ENCODE data around the gene IRAK3. TPM values are rescaled to one million over a fixed set of nuclear protein-coding genes. Genes with fewer than 3 reads are reported as not detected.
A peak's percentile ranks its signal among the peaks of the same experiment; 100 is the strongest.
"Not testable (repeated sequence)": the region's sequence is repeated elsewhere in the genome, so short reads cannot be mapped to it uniquely, and the experiment has no call there.

IRAK3 gene
- total RNA-seq, 2 experiments from 2014 or later: 0.32 to 0.38 TPM

- H3K4me1 Mint-ChIP-seq (ENCODE audit: low read depth); intact Hi-C loops (cut with micrococcal nuclease); H3K36me3 Mint-ChIP-seq (ENCODE audit: low read depth); H3K4me3 Mint-ChIP-seq; H3K9me3 Mint-ChIP-seq; DNase-seq; CTCF ChIA-PET; H3K27ac Mint-ChIP-seq; H3K27me3 Mint-ChIP-seq (ENCODE audit: low read depth): not testable (repeated sequence)
These were observed 14.4 kb upstream of the IRAK3 start for GRCh38 chr12:66174391-66175325.

GRCh38 chr12:66176105-66176900 is 12.7 kb upstream of the IRAK3 start:
- no peak for DNase-seq
- CTCF ChIA-PET: interaction anchor here (0.9 kb wide), 1 partner anchor 10 kb away, joined by 3 read pairs; no protein-coding TSS in a partner anchor
- Mint-ChIP-seq H3K36me3 (ENCODE audit: low read depth) (no peaks in the 10 kb centered on the region), H3K27me3 (ENCODE audit: low read depth) (peaks cover 7% of the 10 kb centered on the region), H3K4me3 (no peak overlapping the region), H3K27ac (no peak overlapping the region), H3K4me1 (ENCODE audit: low read depth) (no peaks in the 10 kb centered on the region), H3K9me3 (no peaks in the 10 kb centered on the region)
- intact Hi-C loops (cut with micrococcal nuclease): no loop called here

DNA sequence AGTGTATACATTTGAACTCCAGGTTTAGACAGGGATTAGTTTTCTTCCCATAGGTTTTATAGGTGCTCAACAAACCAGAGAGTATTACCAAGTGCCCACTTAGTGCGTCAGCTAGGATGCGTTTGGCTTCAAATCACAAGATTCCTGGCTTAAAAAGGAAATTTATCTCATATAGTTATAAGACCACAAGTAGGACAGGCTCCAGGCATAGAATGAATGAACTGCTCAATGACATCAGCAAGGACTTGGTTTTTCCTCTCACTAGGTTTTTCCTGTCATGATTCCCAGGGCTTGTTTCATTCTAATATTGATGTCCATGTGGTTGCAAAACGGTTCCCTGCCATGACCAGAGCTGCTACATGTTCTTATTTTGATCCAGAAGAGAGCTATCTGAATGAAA is 6.1 kb upstream of the IRAK3 start:
- Mint-ChIP-seq H3K9me3 (no peaks in the 10 kb centered on the region), H3K27me3 (ENCODE audit: low read depth) (peaks cover 30% of the 10 kb centered on the region), H3K27ac (no peak overlapping the region), H3K4me1 (ENCODE audit: low read depth) (peaks cover 4% of the 10 kb centered on the region), H3K36me3 (ENCODE audit: low read depth) (no peaks in the 10 kb centered on the region), H3K4me3 (no peak overlapping the region)
- CTCF ChIA-PET: no interaction called here
- intact Hi-C loops (cut with micrococcal nuclease): no loop called here
- no peak for DNase-seq

DNA sequence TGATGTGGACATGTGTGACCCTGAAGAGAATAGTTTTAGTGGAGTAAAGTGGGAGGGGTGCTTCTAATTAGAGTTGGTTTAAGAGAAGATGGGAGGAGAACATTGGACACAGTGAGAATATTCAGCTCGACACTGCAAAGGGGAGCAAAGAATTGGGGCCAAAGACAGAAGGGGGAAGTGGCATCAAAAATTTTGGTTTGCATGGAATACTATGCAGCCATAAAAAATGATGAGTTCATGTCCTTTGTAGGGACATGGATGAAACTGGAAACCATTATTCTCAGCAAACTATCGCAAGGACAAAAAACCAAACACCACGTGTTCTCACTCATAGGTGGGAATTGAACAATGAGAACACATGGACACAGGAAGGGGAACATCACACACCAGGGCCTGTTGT is 4.2 kb upstream of the IRAK3 start:
- CTCF ChIA-PET; H3K36me3 Mint-ChIP-seq (ENCODE audit: low read depth); H3K9me3 Mint-ChIP-seq; H3K4me1 Mint-ChIP-seq (ENCODE audit: low read depth); DNase-seq; H3K4me3 Mint-ChIP-seq; intact Hi-C loops (cut with micrococcal nuclease); H3K27ac Mint-ChIP-seq: not testable (repeated sequence)
- H3K27me3 Mint-ChIP-seq (ENCODE audit: low read depth): peaks cover 39% of the 10 kb centered on the region

DNA sequence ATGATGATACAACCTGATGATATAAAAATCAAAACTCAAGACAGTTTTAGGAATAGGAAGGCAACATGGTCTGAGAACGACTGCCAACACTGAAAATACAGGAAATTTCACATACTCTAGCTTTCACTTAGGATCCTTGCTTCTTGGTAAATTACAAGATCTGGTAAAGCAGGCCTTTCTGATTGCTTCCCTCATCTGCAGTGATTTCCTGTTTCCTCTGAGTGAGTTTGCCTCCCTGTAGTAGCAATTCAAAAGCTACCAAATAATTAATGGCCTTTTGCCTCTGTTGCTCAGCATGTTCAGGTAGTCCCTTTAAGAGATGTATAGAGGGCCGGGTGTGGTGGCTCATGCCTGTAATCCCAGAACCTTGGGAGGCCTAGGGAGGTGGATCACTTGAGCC is 2.0 kb upstream of the IRAK3 start:
- CTCF ChIA-PET: interaction anchor here (1.0 kb wide), 1 partner anchor 10 kb away, joined by 3 read pairs; no protein-coding TSS in a partner anchor
- peaks cover 58% of the 10 kb centered on the region for H3K27me3 Mint-ChIP-seq (ENCODE audit: low read depth)
- H3K4me1 Mint-ChIP-seq (ENCODE audit: low read depth): peaks cover 6% of the 10 kb centered on the region

DNA sequence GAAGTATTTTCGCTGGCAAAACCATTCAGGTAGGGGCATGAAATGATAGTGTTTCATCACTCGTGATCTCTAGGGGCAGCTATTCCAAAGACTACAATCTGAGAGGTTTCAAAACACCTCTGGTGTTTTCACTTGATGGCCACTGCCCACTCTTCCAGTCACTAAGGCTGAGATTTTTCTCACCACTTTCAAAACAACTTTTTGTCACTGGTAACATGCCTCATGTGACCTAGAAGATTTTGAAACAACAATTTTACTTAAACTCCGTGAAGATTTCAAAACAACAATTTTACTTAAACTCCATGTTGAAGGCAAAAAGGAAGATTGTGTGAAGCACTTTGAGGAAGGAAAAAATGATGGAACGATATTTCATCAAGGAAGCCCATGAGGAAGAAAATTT is 1.2 kb upstream of the IRAK3 start:
- peak overlapping the region; percentile 3 for H3K4me3 Mint-ChIP-seq
- no peak overlapping the region for H3K27ac Mint-ChIP-seq
- peaks cover 6% of the 10 kb centered on the region for H3K4me1 Mint-ChIP-seq (ENCODE audit: low read depth)
- CTCF ChIA-PET: no interaction called here
- no peaks in the 10 kb centered on the region for H3K9me3 Mint-ChIP-seq
- DNase-seq: no peak
- no peaks in the 10 kb centered on the region for H3K36me3 Mint-ChIP-seq (ENCODE audit: low read depth)
- H3K27me3 Mint-ChIP-seq (ENCODE audit: low read depth): peaks cover 51% of the 10 kb centered on the region
- intact Hi-C loops (cut with micrococcal nuclease): loop anchor here (2.0 kb wide), 1 partner anchor 19 kb away; the partner anchor contains the start of gene TMBIM4

More for the DNA sequence above, 2.0 kb upstream of the IRAK3 start:
- intact Hi-C loops (cut with micrococcal nuclease): no loop called here
- Mint-ChIP-seq H3K4me3 (no peak overlapping the region), H3K9me3 (no peaks in the 10 kb centered on the region), H3K27ac (no peak overlapping the region), H3K36me3 (ENCODE audit: low read depth) (no peaks in the 10 kb centered on the region)
- no peak for DNase-seq

DNA sequence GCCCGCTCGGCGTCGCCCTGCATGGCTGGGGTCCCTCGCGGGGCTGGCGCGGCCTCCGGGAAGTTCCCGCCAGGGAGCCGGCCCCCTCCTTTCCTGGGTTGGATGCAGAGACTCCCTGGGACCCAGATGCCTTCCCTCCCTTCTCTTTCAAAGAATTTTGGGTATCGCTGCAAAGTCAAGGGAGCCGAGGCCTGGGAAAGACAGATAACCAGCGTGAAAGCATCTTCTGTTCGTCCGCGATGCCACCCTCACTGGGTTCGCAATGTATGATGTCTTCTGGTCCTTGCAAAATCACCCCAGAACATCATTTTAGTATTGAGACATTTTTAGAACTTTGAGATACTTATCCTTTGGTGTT is 451 bp downstream of the IRAK3 start:
- peak overlapping the region; percentile 50 for H3K4me3 Mint-ChIP-seq
- peaks cover 6% of the 10 kb centered on the region for H3K4me1 Mint-ChIP-seq (ENCODE audit: low read depth)
- H3K27me3 Mint-ChIP-seq (ENCODE audit: low read depth): peaks cover 50% of the 10 kb centered on the region
- CTCF ChIA-PET: interaction anchor here (2.6 kb wide), 1 partner anchor 14 kb away, joined by 6 read pairs; no protein-coding TSS in a partner anchor
- no peaks in the 10 kb centered on the region for H3K9me3 Mint-ChIP-seq
- no peak for DNase-seq
- H3K36me3 Mint-ChIP-seq (ENCODE audit: low read depth): no peaks in the 10 kb centered on the region
- no peak overlapping the region for H3K27ac Mint-ChIP-seq
- intact Hi-C loops (cut with micrococcal nuclease): loop anchor here (2.0 kb wide), 1 partner anchor 21 kb away; the partner anchor contains the start of gene TMBIM4

DNA sequence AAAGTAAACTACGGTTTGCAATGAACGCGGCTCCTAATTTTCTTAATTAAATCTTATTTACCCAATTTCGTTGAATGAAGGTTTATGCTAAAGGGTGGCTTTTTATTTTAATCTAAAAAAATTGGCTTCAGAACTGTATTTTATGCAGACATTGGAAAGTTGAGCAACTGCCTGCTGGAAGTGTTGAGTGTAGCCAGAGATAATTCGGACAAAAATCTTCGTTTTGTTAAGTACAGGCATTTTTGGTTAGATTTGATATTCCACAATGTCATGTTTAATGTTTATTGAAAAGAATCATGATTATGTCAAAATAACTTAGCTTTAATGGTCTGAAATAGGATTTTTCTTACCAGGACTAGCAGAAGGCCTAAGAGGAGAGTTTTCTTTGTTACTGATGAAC is 875 bp downstream of the IRAK3 start:
- Mint-ChIP-seq H3K4me3 (no peak overlapping the region), H3K27me3 (ENCODE audit: low read depth) (peaks cover 48% of the 10 kb centered on the region)
- CTCF ChIA-PET: interaction anchor here (1.3 to 2.6 kb wide), 2 partner anchors 10 to 14 kb away, joined by 3 to 6 read pairs; no protein-coding TSS in a partner anchor

GRCh38 chr12:66190519-66191370 is 1.7 kb downstream of the IRAK3 start:
- intact Hi-C loops (cut with micrococcal nuclease): no loop called here
- Mint-ChIP-seq H3K9me3 (no peaks in the 10 kb centered on the region), H3K4me1 (ENCODE audit: low read depth) (peaks cover 6% of the 10 kb centered on the region), H3K27me3 (ENCODE audit: low read depth) (peaks cover 54% of the 10 kb centered on the region), H3K4me3 (no peak overlapping the region), H3K27ac (no peak overlapping the region), H3K36me3 (ENCODE audit: low read depth) (no peaks in the 10 kb centered on the region)
- DNase-seq: no peak
- CTCF ChIA-PET: interaction anchor here (1.3 to 2.6 kb wide), 2 partner anchors 9 to 13 kb away, joined by 3 to 6 read pairs; no protein-coding TSS in a partner anchor

More for the DNA sequence above, 875 bp downstream of the IRAK3 start:
- Mint-ChIP-seq H3K36me3 (ENCODE audit: low read depth) (no peaks in the 10 kb centered on the region), H3K27ac (no peak overlapping the region), H3K9me3 (no peaks in the 10 kb centered on the region), H3K4me1 (ENCODE audit: low read depth) (peaks cover 6% of the 10 kb centered on the region)
- intact Hi-C loops (cut with micrococcal nuclease): loop anchor here (2.0 kb wide), 1 partner anchor 21 kb away; the partner anchor contains the start of gene TMBIM4
- DNase-seq: no peak

- CTCF ChIA-PET: interaction anchor here (2.6 kb wide), 1 partner anchor 12 kb away, joined by 6 read pairs; no protein-coding TSS in a partner anchor
- intact Hi-C loops (cut with micrococcal nuclease): no loop called here
- Mint-ChIP-seq H3K27ac (no peak overlapping the region), H3K4me1 (ENCODE audit: low read depth) (peaks cover 10% of the 10 kb centered on the region), H3K4me3 (no peak overlapping the region), H3K27me3 (ENCODE audit: low read depth) (peaks cover 54% of the 10 kb centered on the region), H3K36me3 (ENCODE audit: low read depth) (no peaks in the 10 kb centered on the region), H3K9me3 (no peaks in the 10 kb centered on the region)
- no peak for DNase-seq
These were observed 2.6 kb downstream of the IRAK3 start for GRCh38 chr12:66191547-66192126.

DNA sequence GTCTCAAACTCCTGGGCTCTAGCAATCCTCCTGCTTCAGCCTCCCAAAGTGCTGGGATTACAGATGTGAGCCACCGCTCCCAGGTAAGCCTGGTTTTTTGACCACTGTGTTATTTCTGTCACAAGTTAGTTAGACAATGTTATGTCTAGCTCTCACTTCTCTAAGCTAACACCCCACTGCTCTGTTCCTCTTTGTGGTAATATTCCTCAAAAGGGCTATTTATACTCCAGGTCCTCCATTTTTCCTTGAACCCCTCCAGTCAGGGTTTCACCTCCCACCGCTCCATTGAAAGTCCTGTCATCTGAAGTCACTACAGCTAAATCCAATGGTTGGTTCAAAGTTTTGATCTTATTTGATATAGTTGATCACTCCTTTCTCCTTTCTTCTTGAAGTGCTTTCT is 5.1 kb downstream of the IRAK3 start:
- no peak for DNase-seq
- CTCF ChIA-PET: no interaction called here
- Mint-ChIP-seq H3K36me3 (ENCODE audit: low read depth) (no peaks in the 10 kb centered on the region), H3K27me3 (ENCODE audit: low read depth) (peaks cover 43% of the 10 kb centered on the region), H3K4me3 (no peak overlapping the region), H3K9me3 (no peaks in the 10 kb centered on the region), H3K4me1 (ENCODE audit: low read depth) (peaks cover 10% of the 10 kb centered on the region), H3K27ac (no peak overlapping the region)
- intact Hi-C loops (cut with micrococcal nuclease): no loop called here

All from activated naive CD4-positive, alpha-beta T cell treated with anti-CD3 and anti-CD28 coated beads for 36 hours (primary cell).